Measurements from ENCODE around the gene MAPK8IP1. TPM values are rescaled to one million over a fixed set of nuclear protein-coding genes. Genes with fewer than 3 reads are reported as not detected.
A peak's percentile ranks its signal among the peaks of the same experiment; 100 is the strongest.

Gene MAPK8IP1
- total and polyA plus RNA-seq, 2 donors from 2014 or later = 15.7 to 24.8 TPM

- no peak overlapping the region for H3K27ac ChIP-seq (ENCODE audit: low read depth in 2 of 2, low read length in 2 of 2)
- no peak for FAIRE-seq
- H3K27me3 ChIP-seq (ENCODE audit: control insufficient read depth, insufficient read depth, low read length) = no peaks in the 10 kb centered on the region
- peaks cover 0 to 2% (median 0%) of the 10 kb centered on the region in 3 donors for H3K4me1 ChIP-seq (ENCODE audit: control insufficient read depth in 2 of 3, insufficient read depth in 2 of 3, low read depth in 1 of 3, low read length in 3 of 3)
- TF ChIP-seq CTCF (IDR thresholded peaks at IDR 0.05; ENCODE audit: borderline replicate concordance, extremely low read depth, insufficient read depth) = no peak
- H3K9me3 ChIP-seq (ENCODE audit: control insufficient read depth in 2 of 3, insufficient read depth in 1 of 3, low read length in 3 of 3) = no peaks in the 10 kb centered on the region
- DNase-seq = peak in 1 of 5 donors; percentile 53
- no peak overlapping the region for H3K9ac ChIP-seq (ENCODE audit: low read length in 3 of 3)
- H3K4me3 ChIP-seq (ENCODE audit: low read length in 3 of 3) = no peak overlapping the region
- no peaks in the 10 kb centered on the region for H3K36me3 ChIP-seq (ENCODE audit: control insufficient read depth in 2 of 3, insufficient read depth in 3 of 3, low read length in 3 of 3)
- intact Hi-C loops (cut with DNase I) = no loop called here
Observed at GRCh38 chr11:45889966-45890365, 4.5 kb downstream of the MAPK8IP1 start.

GRCh38 chr11:45890886-45891550 lies 5.6 kb downstream of the MAPK8IP1 start:
- intact Hi-C loops (cut with DNase I) = no loop called here
- H3K4me1 ChIP-seq (ENCODE audit: control insufficient read depth in 2 of 3, insufficient read depth in 2 of 3, low read depth in 1 of 3, low read length in 3 of 3) = peaks cover 0 to 2% (median 0%) of the 10 kb centered on the region in 3 donors
- TF ChIP-seq CTCF (IDR thresholded peaks at IDR 0.05; ENCODE audit: borderline replicate concordance, extremely low read depth, insufficient read depth) = no peak
- FAIRE-seq (no peak), DNase-seq (peak in 1 of 5 donors; percentile 32)
- H3K27ac ChIP-seq (ENCODE audit: low read depth in 2 of 2, low read length in 2 of 2) = no peak overlapping the region
- H3K27me3 ChIP-seq (ENCODE audit: control insufficient read depth, insufficient read depth, low read length) = no peaks in the 10 kb centered on the region
- no peaks in the 10 kb centered on the region for H3K9me3 ChIP-seq (ENCODE audit: control insufficient read depth in 2 of 3, insufficient read depth in 1 of 3, low read length in 3 of 3)
- no peak overlapping the region for H3K9ac ChIP-seq (ENCODE audit: low read length in 3 of 3)
- no peaks in the 10 kb centered on the region for H3K36me3 ChIP-seq (ENCODE audit: control insufficient read depth in 2 of 3, insufficient read depth in 3 of 3, low read length in 3 of 3)
- no peak overlapping the region for H3K4me3 ChIP-seq (ENCODE audit: low read length in 3 of 3)

GRCh38 chr11:45892856-45893255 lies 7.4 kb downstream of the MAPK8IP1 start:
- Histone ChIP-seq H3K27me3 (ENCODE audit: control insufficient read depth, insufficient read depth, low read length) (no peaks in the 10 kb centered on the region), H3K4me3 (ENCODE audit: low read length in 3 of 3) (no peak overlapping the region), H3K36me3 (ENCODE audit: control insufficient read depth in 2 of 3, insufficient read depth in 3 of 3, low read length in 3 of 3) (no peaks in the 10 kb centered on the region), H3K27ac (ENCODE audit: low read depth in 2 of 2, low read length in 2 of 2) (no peak overlapping the region), H3K9me3 (ENCODE audit: control insufficient read depth in 2 of 3, insufficient read depth in 1 of 3, low read length in 3 of 3) (no peaks in the 10 kb centered on the region), H3K4me1 (ENCODE audit: control insufficient read depth in 2 of 3, insufficient read depth in 2 of 3, low read depth in 1 of 3, low read length in 3 of 3) (peaks cover 0 to 2% (median 0%) of the 10 kb centered on the region in 3 donors), H3K9ac (ENCODE audit: low read length in 3 of 3) (no peak overlapping the region)
- TF ChIP-seq CTCF (IDR thresholded peaks at IDR 0.05; ENCODE audit: borderline replicate concordance, extremely low read depth, insufficient read depth) = no peak
- no peak for FAIRE-seq
- no peak for DNase-seq
- intact Hi-C loops (cut with DNase I) = no loop called here

Measured in kidney (tissue), 14 donors.